ENCODE results near the gene XYLT1.

The XYLT1 gene

DNA sequence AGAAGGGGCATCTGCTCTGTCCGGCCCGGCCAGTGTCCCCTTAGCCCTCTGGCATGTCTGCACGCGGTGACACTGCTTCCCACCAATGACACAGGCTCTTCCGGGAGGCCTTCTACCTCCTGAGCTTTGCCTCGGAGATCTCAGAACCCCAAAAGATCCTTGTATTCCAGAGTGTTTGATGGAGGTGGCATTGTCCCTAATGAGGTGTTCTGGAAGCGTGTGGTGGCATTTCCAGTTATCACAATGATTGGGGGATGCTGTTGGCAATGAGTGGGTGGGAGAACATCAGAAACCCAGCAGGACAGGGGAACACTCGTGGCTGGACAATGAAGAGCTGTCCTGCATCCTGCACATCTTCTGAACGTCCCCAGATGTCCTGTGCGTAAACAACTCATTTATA lies 198.0 kb downstream of the XYLT1 start:
- no peak for DNase-seq (ENCODE audit: extremely low spot score)
- ChIA-PET CTCF (no interaction called here), POLR2A (no interaction called here)
- TF ChIP-seq FOXK2 (IDR thresholded peaks at IDR 0.05) (no peak), ARNT (IDR thresholded peaks at IDR 0.05) (no peak), BHLHE40 (IDR thresholded peaks at IDR 0.05; ENCODE audit: borderline replicate concordance) (no peak)

DNA sequence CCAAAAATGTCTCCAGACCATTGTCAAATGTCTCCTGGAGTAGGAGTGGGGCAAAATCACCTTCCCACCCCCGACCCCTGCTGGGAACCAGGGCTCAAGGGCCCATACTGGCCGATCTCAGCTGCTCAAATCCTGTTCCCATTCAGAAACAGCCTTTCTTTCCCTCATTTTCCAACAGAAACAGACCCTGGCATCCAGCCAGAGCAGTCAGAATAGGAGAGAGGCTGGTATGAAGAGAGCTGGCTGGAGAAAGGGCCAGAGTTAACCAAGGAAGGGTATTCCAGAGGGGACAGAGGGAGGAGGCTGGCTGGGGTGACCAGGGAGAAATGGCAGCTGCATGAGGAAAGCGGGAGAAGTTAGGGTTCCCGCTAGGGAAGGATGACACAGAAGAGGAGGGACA lies 199.1 kb downstream of the XYLT1 start:
- no peak for DNase-seq (ENCODE audit: extremely low spot score)
- CTCF ChIA-PET = interaction anchor here (0.6 kb wide), 1 partner anchor 23 kb away, joined by 3 read pairs; no protein-coding TSS in a partner anchor
- no peak for TF ChIP-seq FOXM1 (IDR thresholded peaks at IDR 0.05; ENCODE audit: borderline replicate concordance)
- no peak for TF ChIP-seq FOXK2 (IDR thresholded peaks at IDR 0.05)
- TF ChIP-seq SUZ12 (IDR thresholded peaks at IDR 0.05) = no peak
- no peak for TF ChIP-seq LEF1 (IDR thresholded peaks at IDR 0.05; ENCODE audit: borderline replicate concordance)
- TF ChIP-seq PKNOX1 (IDR thresholded peaks at IDR 0.05) = no peak
- no peak for TF ChIP-seq ELF4 (IDR thresholded peaks at IDR 0.05)
- no peak for TF ChIP-seq FOXA1 (IDR thresholded peaks at IDR 0.05)
- no peak for TF ChIP-seq ARNT (IDR thresholded peaks at IDR 0.05)
- TF ChIP-seq BHLHE40 (IDR thresholded peaks at IDR 0.05; ENCODE audit: borderline replicate concordance) = no peak
- TF ChIP-seq NFRKB (IDR thresholded peaks at IDR 0.05) = no peak
- TF ChIP-seq HDGF (IDR thresholded peaks at IDR 0.05; ENCODE audit: borderline replicate concordance) = no peak
- TF ChIP-seq TARDBP (IDR thresholded peaks at IDR 0.05) = no peak
- TF ChIP-seq SP1 (IDR thresholded peaks at IDR 0.05) = no peak
- no peak for TF ChIP-seq L3MBTL2 (conservative IDR thresholded peaks at IDR 0.05)
- POLR2A ChIA-PET = no interaction called here

DNA sequence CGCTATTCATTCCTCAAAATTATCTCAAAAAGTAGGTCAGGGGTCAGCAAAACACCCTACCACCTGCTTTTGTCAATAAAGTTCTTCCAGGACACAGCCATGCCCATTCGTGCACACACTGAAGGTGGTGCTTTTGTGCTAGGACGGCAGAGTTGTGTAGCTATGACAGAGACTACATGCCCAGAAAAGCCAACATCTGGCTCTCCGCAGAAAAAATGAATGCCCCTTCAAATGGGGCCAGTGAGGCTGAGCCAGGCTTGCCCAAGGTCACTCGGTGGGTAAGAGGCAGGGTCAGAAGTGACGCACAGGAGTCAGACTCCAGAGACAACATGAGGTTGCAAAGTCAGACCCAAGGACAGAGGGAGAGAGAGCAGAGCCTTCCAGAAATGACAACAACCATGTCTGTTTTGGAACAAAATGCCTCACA lies 200.1 kb downstream of the XYLT1 start:
- POLR2A ChIA-PET = no interaction called here
- CTCF ChIA-PET = no interaction called here
- TF ChIP-seq FOXK2 (IDR thresholded peaks at IDR 0.05) (no peak), CTBP1 (IDR thresholded peaks at IDR 0.05; ENCODE audit: borderline replicate concordance) (no peak), PKNOX1 (IDR thresholded peaks at IDR 0.05) (no peak), FOXM1 (IDR thresholded peaks at IDR 0.05; ENCODE audit: borderline replicate concordance) (no peak), NFRKB (IDR thresholded peaks at IDR 0.05) (no peak), SP1 (IDR thresholded peaks at IDR 0.05) (no peak), TARDBP (IDR thresholded peaks at IDR 0.05) (no peak), ZNF384 (IDR thresholded peaks at IDR 0.05) (no peak), ARNT (IDR thresholded peaks at IDR 0.05) (no peak), ELF4 (IDR thresholded peaks at IDR 0.05) (no peak), FOXA1 (IDR thresholded peaks at IDR 0.05) (no peak), HDGF (IDR thresholded peaks at IDR 0.05; ENCODE audit: borderline replicate concordance) (no peak), L3MBTL2 (conservative IDR thresholded peaks at IDR 0.05) (no peak), SUZ12 (IDR thresholded peaks at IDR 0.05) (no peak), BHLHE40 (IDR thresholded peaks at IDR 0.05; ENCODE audit: borderline replicate concordance) (no peak), LEF1 (IDR thresholded peaks at IDR 0.05; ENCODE audit: borderline replicate concordance) (no peak)
- DNase-seq (ENCODE audit: extremely low spot score) = no peak

DNA sequence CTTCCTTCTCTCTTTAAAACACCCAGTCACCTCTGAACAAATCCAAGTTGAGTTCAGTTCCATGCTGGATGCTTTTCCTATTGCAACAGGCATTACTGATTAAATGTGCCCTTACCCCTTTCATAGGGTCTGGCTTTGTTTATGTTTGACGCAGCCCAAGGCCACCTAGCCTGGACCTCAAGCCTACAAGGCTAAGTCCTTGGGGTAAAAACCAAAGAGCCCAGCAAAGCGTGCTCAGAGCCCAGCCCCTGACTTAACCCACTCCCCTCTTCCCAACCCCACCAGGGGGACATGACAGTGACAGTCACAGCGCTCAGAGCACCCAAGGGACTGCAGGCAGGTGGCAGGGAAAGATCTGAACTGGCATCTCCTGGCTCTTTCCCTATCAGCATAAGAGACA lies 200.6 kb downstream of the XYLT1 start:
- TF ChIP-seq ZNF384 (IDR thresholded peaks at IDR 0.05) (no peak), ARNT (IDR thresholded peaks at IDR 0.05) (no peak), SUZ12 (IDR thresholded peaks at IDR 0.05) (no peak), NFRKB (IDR thresholded peaks at IDR 0.05) (no peak), FOXA1 (IDR thresholded peaks at IDR 0.05) (no peak), LEF1 (IDR thresholded peaks at IDR 0.05; ENCODE audit: borderline replicate concordance) (no peak), CTBP1 (IDR thresholded peaks at IDR 0.05; ENCODE audit: borderline replicate concordance) (no peak), FOXM1 (IDR thresholded peaks at IDR 0.05; ENCODE audit: borderline replicate concordance) (no peak), ELF4 (IDR thresholded peaks at IDR 0.05) (no peak), PKNOX1 (IDR thresholded peaks at IDR 0.05) (no peak), TARDBP (IDR thresholded peaks at IDR 0.05) (no peak), SP1 (IDR thresholded peaks at IDR 0.05) (no peak), HDGF (IDR thresholded peaks at IDR 0.05; ENCODE audit: borderline replicate concordance) (no peak), FOXK2 (IDR thresholded peaks at IDR 0.05) (no peak), BHLHE40 (IDR thresholded peaks at IDR 0.05; ENCODE audit: borderline replicate concordance) (no peak), L3MBTL2 (conservative IDR thresholded peaks at IDR 0.05) (no peak)
- POLR2A ChIA-PET = no interaction called here
- CTCF ChIA-PET = no interaction called here
- DNase-seq (ENCODE audit: extremely low spot score) = no peak

GRCh38 chr16:17269439-17269838 lies 201.3 kb downstream of the XYLT1 start:
- no peak for TF ChIP-seq SP1 (IDR thresholded peaks at IDR 0.05)
- no peak for TF ChIP-seq FOXK2 (IDR thresholded peaks at IDR 0.05)
- no peak for TF ChIP-seq ZNF384 (IDR thresholded peaks at IDR 0.05)
- no peak for TF ChIP-seq ELF4 (IDR thresholded peaks at IDR 0.05)
- TF ChIP-seq FOXA1 (IDR thresholded peaks at IDR 0.05) = no peak
- TF ChIP-seq TARDBP (IDR thresholded peaks at IDR 0.05) = no peak
- no peak for TF ChIP-seq FOXM1 (IDR thresholded peaks at IDR 0.05; ENCODE audit: borderline replicate concordance)
- TF ChIP-seq ARNT (IDR thresholded peaks at IDR 0.05) = no peak
- no peak for TF ChIP-seq SUZ12 (IDR thresholded peaks at IDR 0.05)
- no peak for TF ChIP-seq LEF1 (IDR thresholded peaks at IDR 0.05; ENCODE audit: borderline replicate concordance)
- no peak for TF ChIP-seq BHLHE40 (IDR thresholded peaks at IDR 0.05; ENCODE audit: borderline replicate concordance)
- TF ChIP-seq PKNOX1 (IDR thresholded peaks at IDR 0.05) = no peak
- DNase-seq (ENCODE audit: extremely low spot score) = no peak
- CTCF ChIA-PET = no interaction called here
- POLR2A ChIA-PET = no interaction called here
